Inflammatory macrophage treated with lipopolysaccharide for 4 hours (primary cell): ENCODE results near the gene NFE2.
"Not testable (repeated sequence)": the region's sequence is repeated elsewhere in the genome, so short reads cannot be mapped to it uniquely, and the experiment has no call there.

Source experiments
- DNase-seq: peaks from one replicate; pipeline ENCODE4 v3.0.0-alpha.2; 2020

Gene NFE2

GRCh38 chr12:54304187-54304810 lies 3.5 kb upstream of the NFE2 start:
- DNase-seq, result peak; percentile 78

GRCh38 chr12:54303640-54304039 lies 2.8 kb upstream of the NFE2 start:
- DNase-seq, result no peak

GRCh38 chr12:54301428-54302048 lies 723 bp upstream of the NFE2 start:
- DNase-seq, result no peak

- no peak for DNase-seq
These were observed 537 bp downstream of the NFE2 start for GRCh38 chr12:54300225-54300731.

GRCh38 chr12:54299515-54300224 lies 1.1 kb downstream of the NFE2 start:
- no peak for DNase-seq

- no peak for DNase-seq
These were observed 1.9 kb downstream of the NFE2 start for GRCh38 chr12:54298904-54299303.

- no peak for DNase-seq
These were observed 4.3 kb downstream of the NFE2 start for GRCh38 chr12:54296393-54297099.

- DNase-seq, result no peak
These were observed 5.8 kb downstream of the NFE2 start for GRCh38 chr12:54294953-54295566.

- DNase-seq, result peak; percentile 63
These were observed 6.5 kb downstream of the NFE2 start for GRCh38 chr12:54294152-54294952.

- DNase-seq, result no peak
These were observed 7.9 kb downstream of the NFE2 start for GRCh38 chr12:54292931-54293241.

GRCh38 chr12:54292083-54292930 lies 8.5 kb downstream of the NFE2 start:
- DNase-seq, result no peak

- no peak for DNase-seq
These were observed 13.3 kb downstream of the NFE2 start for GRCh38 chr12:54287261-54288157.

- DNase-seq, result no peak
These were observed 14.5 kb downstream of the NFE2 start for GRCh38 chr12:54286042-54287030.

- DNase-seq, result peak; percentile 32
These were observed 15.4 kb downstream of the NFE2 start for GRCh38 chr12:54285150-54286041.

GRCh38 chr12:54284070-54284780 lies 16.6 kb downstream of the NFE2 start:
- DNase-seq, result not testable (repeated sequence)

GRCh38 chr12:54282949-54283593 lies 17.7 kb downstream of the NFE2 start:
- no peak for DNase-seq

GRCh38 chr12:54281694-54282093 lies 19.1 kb downstream of the NFE2 start:
- DNase-seq, result not testable (repeated sequence)
